ENCODE data around the gene S100A14. TPM values are rescaled to one million over a fixed set of nuclear protein-coding genes. Genes with fewer than 3 reads are reported as not detected.
A peak's percentile ranks its signal among the peaks of the same experiment; 100 is the strongest.

Gene S100A14
- total RNA-seq, 1 experiment from 2014 or later = 1.3 TPM

DNA sequence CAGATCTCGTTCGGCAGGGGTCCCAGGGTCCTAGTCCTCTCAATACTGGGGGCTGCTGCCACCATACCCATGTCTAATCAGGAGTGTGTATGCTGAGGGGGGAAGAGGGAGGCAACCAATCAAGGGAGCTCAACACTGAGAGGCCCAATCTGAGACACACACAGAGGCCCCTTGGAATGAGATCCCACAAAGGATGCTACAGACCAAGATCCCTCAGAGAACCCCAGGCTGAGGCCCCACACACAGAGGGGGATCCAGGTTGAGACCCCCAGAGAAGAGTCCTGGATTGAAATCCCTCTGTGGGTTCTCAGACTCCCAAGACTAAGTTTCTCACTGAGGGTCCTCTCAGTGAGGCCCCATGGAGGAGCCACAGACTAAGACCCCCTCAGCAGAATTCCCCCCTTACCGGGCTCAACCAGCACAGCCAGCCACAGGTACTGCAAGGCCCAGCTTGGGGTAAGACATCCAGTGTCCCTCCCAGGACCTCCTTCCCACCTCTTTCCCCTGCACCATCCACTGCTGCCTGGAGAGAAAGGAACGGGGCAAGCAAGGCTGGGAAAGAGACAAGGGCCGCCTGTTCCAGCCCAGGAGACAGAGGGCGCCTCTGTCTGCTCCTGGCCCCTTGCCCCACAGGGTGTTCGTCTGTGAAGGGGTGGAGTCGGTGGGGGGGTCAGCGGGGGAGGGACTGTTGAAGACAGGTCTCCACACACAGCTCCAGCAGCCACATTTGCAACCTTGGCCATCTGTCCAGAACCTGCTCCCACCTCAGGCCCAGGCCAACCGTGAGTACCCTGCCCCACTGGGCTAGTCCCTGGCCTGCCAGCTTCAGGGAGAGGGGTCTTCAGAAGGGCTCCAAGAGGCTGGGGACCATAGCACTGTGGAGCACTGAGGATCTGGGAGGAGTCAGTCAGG is 11.8 kb upstream of the S100A14 start, which contains the start of gene S100A1:
Gene S100A1 (plus strand): TSS at position 720 of the 912 bp plus-strand sequence. CDS start 2,088 bp downstream, outside the sequence.
- H3K36me3 ChIP-seq = peaks cover 33% of the 10 kb centered on the region
- H3K27me3 ChIP-seq = no peaks in the 10 kb centered on the region
- peak within 1 kb of the TSS; percentile 56 for H3K4me3 ChIP-seq
- DNase-seq = peak; percentile 59
- no peaks in the 10 kb centered on the region for H3K9me3 ChIP-seq

DNA sequence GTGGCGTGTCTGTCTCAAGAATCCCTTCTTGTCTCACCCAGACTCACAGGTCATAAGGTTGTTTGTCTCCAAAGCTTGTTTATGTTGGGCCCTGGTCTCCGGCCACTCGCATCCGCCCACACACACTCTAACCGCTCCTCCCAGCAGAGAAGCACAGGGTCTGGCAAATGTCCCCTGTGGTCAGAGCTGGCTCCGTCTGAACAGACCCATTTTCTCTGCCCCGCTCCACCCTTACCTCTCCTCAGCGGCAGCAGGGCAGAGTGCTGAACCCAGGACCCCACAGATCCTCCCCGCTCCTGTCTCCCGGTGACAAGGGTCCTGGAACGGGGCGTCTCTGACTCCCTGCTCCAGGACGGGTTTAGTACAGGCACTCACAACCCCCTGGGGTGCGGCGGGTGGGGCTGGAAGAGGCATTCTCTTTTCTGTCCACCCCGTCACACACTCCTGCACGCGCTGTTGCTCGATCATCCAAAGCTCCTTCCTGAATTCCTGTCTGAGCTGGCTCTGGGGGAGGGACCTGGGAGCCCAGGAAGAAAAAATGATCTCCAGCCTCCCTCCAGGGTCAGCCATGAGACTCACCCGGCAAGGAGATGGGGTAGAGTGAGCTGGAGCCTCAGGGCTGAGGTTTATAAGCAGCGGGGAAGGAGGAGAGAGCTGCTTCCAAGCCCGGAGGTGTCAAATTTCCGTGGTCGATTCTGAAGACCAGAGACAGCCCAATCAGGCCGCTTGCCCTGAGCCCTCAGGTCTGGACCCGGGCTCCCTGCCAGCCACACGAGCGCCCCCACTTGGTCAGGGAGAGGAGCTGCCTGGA is 11.0 kb upstream of the S100A14 start, which contains the start of gene S100A13:
Gene S100A13 (minus strand): TSS at position 602 of the 811 bp plus-strand sequence. CDS start 1,033 bp downstream, outside the sequence.
- Histone ChIP-seq H3K36me3 (peaks cover 41% of the 10 kb centered on the region), H3K9me3 (no peaks in the 10 kb centered on the region), H3K4me3 (peak within 1 kb of the TSS; percentile 56)

DNA sequence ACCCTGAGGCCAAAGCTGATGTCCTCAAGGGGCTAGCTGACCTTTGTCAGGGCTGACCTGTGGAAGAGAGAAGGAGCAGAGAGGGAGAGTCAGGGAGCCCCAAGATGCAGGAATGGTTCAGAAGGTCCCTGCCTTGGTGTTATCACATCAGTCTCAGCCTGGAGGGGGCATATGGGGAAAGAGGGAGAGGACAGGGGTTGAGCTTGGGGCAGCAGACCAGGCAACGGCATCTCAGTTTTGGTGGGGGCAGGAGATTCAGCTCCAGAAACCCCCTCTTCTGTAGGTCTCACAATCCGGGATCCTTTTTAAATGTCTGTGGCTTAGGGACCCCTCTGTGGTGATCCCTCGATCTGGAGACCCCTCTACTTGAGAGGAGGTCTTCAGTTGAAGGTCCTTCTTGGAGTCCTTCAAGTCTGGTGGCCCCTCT is 10.4 kb upstream of the S100A14 start:
- no peaks in the 10 kb centered on the region for H3K9me3 ChIP-seq
- DNase-seq = no peak
- peak overlapping the region; percentile 56 for H3K4me3 ChIP-seq
- H3K36me3 ChIP-seq = peaks cover 45% of the 10 kb centered on the region
- no peaks in the 10 kb centered on the region for H3K27me3 ChIP-seq

More for the DNA sequence above, 11.0 kb upstream of the S100A14 start, which contains the start of gene S100A13:
- no peaks in the 10 kb centered on the region for H3K27me3 ChIP-seq
- peak; percentile 96 for DNase-seq

DNA sequence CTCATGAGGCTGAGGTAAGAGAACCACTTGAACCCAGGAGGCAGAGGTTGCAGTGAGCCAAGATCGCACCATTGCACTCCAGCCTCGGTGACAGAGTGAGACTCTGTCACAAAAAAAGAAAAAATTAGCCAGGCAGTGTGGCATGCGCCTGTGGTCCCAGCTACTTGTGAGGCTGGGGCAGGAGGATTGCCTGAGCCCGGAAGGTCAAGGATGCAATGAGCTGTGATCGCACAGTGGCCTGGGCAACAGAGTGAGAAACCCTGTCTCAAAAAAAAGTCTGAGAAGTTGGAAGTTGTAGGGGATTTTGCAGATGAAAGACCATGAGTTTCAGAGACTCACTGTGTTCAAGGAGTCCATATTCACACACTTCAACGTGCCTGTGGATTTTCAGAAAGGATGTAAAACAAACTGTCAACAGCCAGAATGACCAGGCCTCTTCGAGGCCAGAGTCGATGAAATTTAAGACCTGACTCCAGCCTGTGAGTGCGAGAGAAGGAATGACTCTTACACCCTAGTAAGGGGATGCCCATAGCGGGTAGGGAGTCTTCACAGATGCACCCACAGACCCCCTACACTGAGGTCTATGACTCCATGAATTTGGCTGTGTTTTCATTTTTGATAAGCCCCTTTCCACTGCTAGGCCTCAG is 9.0 kb upstream of the S100A14 start:
- H3K36me3 ChIP-seq = peaks cover 56% of the 10 kb centered on the region
- H3K27me3 ChIP-seq = no peaks in the 10 kb centered on the region
- H3K4me3 ChIP-seq = no peak overlapping the region
- no peaks in the 10 kb centered on the region for H3K9me3 ChIP-seq
- no peak for DNase-seq

DNA sequence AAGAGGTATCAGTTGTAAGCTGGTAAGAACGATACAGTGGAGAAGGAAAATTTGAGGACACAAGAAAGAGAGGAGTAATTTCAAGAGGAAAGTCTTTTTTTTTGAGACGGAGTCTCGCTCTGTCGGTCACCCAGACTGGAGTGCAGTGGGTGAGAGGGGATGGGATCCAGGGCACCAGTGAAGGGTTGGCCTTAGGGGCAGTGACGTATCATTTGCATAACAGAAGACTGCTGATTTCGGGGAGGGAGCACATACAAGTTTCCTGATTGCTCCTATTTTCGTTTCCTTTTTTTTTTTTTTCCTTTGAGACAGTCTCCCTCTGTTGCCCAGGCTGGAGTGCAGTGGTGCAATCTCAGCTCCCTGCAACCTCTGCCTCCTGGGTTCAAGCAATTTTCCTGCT is 7.0 kb upstream of the S100A14 start:
- peaks cover 74% of the 10 kb centered on the region for H3K36me3 ChIP-seq

DNA sequence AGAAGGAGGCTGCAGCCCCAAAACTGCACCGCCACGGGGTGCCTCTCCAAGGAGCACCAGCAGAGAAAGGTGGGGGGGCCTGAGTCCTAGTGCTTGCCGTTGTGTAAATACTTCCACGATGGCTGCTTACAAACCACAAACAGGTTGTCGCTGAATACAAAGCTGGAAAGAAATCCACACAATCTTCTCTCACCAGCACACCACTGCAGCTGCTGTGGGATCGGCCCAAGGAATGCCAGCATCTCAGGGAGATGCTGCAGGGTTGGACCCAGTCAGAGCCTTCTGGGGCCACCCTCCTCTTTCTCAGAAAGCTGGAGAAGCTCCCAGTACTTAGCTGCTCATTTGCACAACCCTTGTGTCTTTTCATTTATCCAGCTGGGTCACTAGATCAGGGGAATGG is 3.0 kb upstream of the S100A14 start:
- H3K9me3 ChIP-seq = no peaks in the 10 kb centered on the region
- H3K4me3 ChIP-seq = no peak overlapping the region
- H3K27me3 ChIP-seq = no peaks in the 10 kb centered on the region
- no peak for DNase-seq
- H3K36me3 ChIP-seq = peaks cover 59% of the 10 kb centered on the region

More for the DNA sequence above, 7.0 kb upstream of the S100A14 start:
- Histone ChIP-seq H3K9me3 (no peaks in the 10 kb centered on the region), H3K4me3 (no peak overlapping the region), H3K27me3 (no peaks in the 10 kb centered on the region)
- no peak for DNase-seq

DNA sequence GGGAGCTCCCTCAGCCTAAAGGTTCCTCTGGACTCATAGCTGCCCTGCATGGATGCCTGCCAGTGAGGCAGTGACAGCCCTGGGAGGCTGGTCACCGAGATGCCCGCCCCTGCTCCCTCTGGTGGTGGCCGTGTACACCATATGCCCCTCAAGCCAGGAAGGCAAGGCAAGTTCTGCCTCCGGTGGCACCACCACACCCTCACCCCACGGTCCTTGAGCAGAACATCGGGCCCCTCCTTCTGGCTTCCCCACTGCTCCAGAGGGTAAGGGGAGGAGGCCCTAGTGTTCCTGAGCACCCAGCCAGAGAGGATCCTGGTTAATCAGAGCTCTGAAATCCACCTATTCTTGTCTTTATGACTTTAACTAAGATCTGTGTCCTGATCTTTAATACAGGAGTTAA is 1.5 kb upstream of the S100A14 start:
- no peaks in the 10 kb centered on the region for H3K27me3 ChIP-seq
- H3K36me3 ChIP-seq = peaks cover 45% of the 10 kb centered on the region
- no peaks in the 10 kb centered on the region for H3K9me3 ChIP-seq
- peak; percentile 88 for DNase-seq
- H3K4me3 ChIP-seq = no peak overlapping the region

DNA sequence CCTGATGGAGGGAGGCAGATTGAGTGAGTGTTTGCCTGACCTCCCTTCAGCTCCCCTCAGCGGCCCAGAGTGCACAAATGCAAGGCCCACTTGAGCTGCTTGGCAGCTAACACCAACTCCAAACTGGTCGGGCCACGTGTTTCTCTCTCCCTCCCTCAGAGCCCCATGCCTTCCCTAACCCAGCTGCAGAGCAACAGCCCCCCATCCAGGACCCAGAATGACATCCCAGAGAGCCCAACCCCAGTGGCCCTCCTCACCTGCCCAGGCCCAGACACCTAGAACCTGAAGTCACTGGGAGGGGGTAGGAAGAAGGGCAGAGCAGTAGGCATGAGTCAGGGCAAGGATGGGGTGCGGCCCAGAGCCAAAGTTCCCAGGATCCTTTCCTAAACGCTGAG is 789 bp upstream of the S100A14 start:
- H3K36me3 ChIP-seq = peaks cover 38% of the 10 kb centered on the region
- no peaks in the 10 kb centered on the region for H3K27me3 ChIP-seq
- H3K9me3 ChIP-seq = no peaks in the 10 kb centered on the region
- H3K4me3 ChIP-seq = no peak overlapping the region
- no peak for DNase-seq

DNA sequence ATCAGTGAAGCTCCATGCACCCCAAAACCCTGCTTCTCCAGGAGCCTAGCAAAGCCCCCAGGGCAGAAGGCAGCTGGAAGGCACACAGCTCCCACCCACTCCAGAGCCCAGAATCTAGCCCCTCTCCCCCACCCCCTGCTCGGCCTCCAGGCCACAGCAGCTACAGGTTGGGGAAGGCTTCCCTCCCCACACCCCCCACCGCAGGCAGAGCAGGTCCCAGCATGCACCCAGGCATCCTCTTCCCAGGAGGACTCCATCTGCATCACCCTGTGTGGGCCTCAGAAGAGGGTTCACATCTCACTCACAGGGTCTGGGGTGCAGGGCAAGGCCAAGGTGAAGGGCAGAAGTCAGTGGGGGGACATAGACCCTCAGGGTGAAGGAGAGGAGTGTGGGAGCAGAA is 719 bp downstream of the S100A14 start:
- peaks cover 27% of the 10 kb centered on the region for H3K36me3 ChIP-seq
- H3K27me3 ChIP-seq = no peaks in the 10 kb centered on the region

DNA sequence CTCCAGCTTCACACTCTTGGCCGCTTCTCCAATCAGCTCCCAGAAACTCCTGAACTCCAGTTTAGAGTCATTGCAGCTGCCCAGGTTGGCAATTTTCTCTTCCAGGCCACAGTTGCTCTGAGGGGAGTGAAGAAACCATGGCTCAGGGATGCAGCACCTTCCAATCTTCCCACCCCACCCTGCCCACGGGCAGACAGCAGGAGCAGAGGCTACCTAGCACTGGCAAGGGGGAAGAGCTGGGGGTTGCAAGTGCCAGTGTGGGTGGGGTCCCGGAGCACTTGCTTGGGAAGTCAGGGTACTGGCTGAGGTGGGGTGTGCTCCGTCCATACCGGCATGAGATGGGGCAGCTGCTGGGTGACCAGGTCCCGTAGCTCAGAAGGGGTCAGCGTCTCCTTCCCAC is 1.2 kb downstream of the S100A14 start:
- Histone ChIP-seq H3K36me3 (peaks cover 27% of the 10 kb centered on the region), H3K4me3 (no peak overlapping the region), H3K9me3 (no peaks in the 10 kb centered on the region), H3K27me3 (no peaks in the 10 kb centered on the region)
- no peak for DNase-seq

More for the DNA sequence above, 719 bp downstream of the S100A14 start:
- DNase-seq = no peak
- Histone ChIP-seq H3K9me3 (no peaks in the 10 kb centered on the region), H3K4me3 (no peak overlapping the region)

DNA sequence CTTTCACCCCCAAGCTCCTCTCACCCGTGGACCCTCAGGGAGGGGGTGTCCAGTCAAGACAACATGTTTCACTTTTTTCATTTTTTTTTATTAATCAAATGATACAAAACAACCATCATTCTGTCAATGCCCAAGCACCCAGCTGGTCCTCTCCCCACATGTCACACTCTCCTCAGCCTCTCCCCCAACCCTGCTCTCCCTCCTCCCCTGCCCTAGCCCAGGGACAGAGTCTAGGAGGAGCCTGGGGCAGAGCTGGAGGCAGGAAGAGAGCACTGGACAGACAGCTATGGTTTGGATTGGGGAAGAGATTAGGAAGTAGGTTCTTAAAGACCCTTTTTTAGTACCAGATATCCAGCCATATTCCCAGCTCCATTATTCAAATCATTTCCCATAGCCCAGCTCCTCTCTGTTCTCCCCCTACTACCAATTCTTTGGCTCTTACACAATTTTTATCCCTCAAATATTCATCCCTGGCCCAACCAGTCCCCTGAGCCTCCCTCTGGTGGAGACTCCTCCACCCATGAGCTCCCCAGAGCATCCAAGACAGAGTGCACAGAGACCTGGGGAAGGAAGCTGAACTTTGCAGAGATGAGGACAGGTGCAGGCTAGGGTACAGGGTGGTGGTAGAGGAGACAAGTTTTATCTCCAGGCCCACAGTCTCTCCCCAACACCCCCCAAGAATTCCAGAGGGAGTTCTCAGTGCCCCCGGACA is 1.8 kb downstream of the S100A14 start:
- Histone ChIP-seq H3K36me3 (peaks cover 27% of the 10 kb centered on the region), H3K9me3 (no peaks in the 10 kb centered on the region), H3K4me3 (no peak overlapping the region), H3K27me3 (no peaks in the 10 kb centered on the region)
- no peak for DNase-seq

DNA sequence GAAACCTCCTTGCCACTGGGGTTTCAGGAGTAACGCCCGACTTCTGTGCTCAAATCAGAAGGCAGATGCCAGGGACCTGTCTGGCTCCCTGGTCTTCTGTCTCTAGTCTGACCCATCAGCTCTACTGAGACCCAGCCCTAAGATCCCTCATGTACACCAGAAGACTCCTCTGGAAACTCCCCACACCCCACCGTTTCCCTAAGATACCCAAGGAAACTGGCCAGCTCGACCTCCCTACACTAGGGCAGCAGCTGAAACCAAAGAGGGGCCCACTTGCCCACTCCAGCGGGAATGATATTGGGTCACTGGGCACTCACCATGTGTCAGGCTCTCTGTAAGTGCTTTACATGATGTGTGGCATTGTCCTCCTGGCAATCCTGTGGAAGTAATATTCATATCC is 2.7 kb downstream of the S100A14 start:
- H3K4me3 ChIP-seq = peak overlapping the region; percentile 63; the same call in 1 of the 2 replicates
- peaks cover 24% of the 10 kb centered on the region for H3K36me3 ChIP-seq
- no peaks in the 10 kb centered on the region for H3K9me3 ChIP-seq
- DNase-seq = no peak
- H3K27me3 ChIP-seq = no peaks in the 10 kb centered on the region

DNA sequence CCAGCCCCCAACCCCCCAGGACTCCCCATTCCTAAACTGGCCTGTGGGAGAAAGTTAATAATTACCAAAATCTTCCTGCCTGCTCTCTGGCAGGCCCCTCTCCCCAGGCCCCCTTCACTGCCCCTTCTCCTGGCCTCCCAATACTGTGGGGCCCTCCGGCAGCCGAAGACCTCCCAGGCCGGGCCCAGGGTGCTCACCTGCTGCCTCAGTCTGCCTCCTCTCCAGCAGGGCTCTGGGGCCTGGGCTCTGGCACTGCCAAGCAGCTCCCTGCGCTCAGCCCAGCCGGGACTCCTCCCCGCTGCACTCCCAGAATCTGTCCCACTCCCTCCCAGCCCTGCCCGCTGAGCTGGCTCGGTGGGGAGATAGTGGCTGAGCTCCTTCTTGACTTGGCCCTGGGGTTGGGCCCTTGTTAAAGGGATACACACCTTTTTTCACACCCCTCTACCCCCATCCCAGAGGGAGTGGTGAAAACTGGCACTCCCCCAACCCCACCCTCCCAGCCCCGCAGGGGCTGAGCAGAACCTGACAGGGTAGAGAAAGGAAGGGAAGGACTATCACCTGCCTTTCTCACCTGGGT is 3.3 kb downstream of the S100A14 start, which contains the start of gene S100A16:
Gene S100A16 (minus strand): TSS at position 383 of the 577 bp plus-strand sequence. CDS start 4,986 bp downstream, outside the sequence.
- peak within 1 kb of the TSS; percentile 63 for H3K4me3 ChIP-seq
- H3K27me3 ChIP-seq = no peaks in the 10 kb centered on the region
- no peaks in the 10 kb centered on the region for H3K9me3 ChIP-seq
- DNase-seq = peak; percentile 89
- peaks cover 27% of the 10 kb centered on the region for H3K36me3 ChIP-seq

DNA sequence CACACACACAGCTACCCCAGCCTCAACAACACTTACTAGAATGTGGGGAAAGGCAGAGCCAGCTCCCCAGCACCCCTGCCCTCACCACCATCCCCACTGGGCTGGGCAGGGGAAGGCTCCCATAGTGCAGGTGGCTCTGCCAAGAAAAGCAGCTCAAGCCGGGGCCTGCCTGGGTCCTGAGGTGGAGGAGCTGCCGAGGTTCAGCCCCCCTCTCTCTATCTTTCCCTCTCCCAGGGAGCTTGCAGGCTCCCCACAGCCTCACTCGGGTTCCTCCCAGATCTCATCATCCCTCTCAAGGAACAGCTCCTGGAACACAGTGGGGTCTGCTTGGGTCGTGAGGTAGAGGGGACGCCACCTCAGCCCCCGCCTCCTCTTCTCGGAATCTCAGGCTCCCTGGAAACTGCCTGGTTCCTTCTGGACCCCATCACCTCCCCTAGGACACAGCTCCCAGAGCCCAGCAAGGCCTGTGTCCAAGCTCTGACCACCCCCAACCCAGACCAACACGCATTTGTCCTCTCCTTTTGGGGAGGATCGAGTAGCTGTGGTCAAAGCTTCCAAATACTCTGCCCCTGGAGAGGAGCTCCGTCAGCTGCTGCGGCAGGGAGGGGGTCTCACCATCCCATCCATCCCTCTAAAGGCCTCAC is 3.9 kb downstream of the S100A14 start:
- Histone ChIP-seq H3K4me3 (peak overlapping the region; percentile 63), H3K9me3 (no peaks in the 10 kb centered on the region), H3K36me3 (peaks cover 31% of the 10 kb centered on the region), H3K27me3 (no peaks in the 10 kb centered on the region)
- no peak for DNase-seq

DNA sequence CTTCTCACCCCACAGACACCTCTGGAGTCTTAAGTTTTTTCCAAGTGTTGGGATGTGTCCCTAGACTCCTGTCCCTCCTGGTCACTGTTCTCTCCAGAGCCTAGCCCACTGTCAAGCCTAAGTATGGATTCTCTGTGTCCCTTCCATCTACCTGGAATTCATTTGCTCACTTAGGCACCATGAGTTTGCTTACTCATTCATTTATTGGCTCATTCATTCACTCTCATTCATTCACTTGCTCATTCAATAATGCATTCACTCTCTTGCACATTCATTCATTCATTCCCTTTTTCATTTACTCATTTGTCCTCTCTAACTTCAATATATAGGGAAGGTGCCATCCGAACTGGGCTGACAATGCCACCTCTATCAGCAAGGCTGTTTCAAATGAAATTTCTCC is 4.8 kb downstream of the S100A14 start:
- H3K4me3 ChIP-seq = peak overlapping the region; percentile 63
- no peak for DNase-seq
- H3K27me3 ChIP-seq = no peaks in the 10 kb centered on the region
- H3K9me3 ChIP-seq = no peaks in the 10 kb centered on the region
- peaks cover 36% of the 10 kb centered on the region for H3K36me3 ChIP-seq
